CD8-positive, alpha-beta memory T cell (primary cell): ENCODE results near the gene LPAR5. TPM values are rescaled to one million over a fixed set of nuclear protein-coding genes. Genes with fewer than 3 reads are reported as not detected.

Experiments
- CTCF ChIA-PET: fragments of 350-600 bp; sonication (Branson Sonifier 250); formaldehyde crosslinking; loops from one replicate; lab custom pipeline; 2021; ENCODE audit warnings: antibody characterized with exemption; lab: Charles Lee
- POLR2A ChIA-PET: fragments of 350-600 bp; sonication (Branson Sonifier 250); formaldehyde crosslinking; loops from one replicate; lab custom pipeline; 2021; ENCODE audit warnings: antibody characterized with exemption; lab: Charles Lee
- DNase-seq, 5 donors: peaks; one replicate each; pipeline versions ENCODE4 v3.0.0 to v3.0.0-alpha.2; 2020 to 2022; ENCODE audit warnings: mixed read lengths in 1 of 5
- H3K27ac ChIP-seq: one replicate; pipeline ENCODE4 v1.7.0; 2013; ENCODE audit warnings: low read depth, mild to moderate bottlenecking, low read length, moderate library complexity
- H3K27me3 ChIP-seq: 2 replicates; pipeline ENCODE4 v1.7.0; 2013; ENCODE audit warnings: low read length, mild to moderate bottlenecking; ENCODE audit not compliant: insufficient read depth, poor library complexity, severe bottlenecking
- H3K36me3 ChIP-seq: 2 replicates; pipeline ENCODE4 v1.7.0; 2013; ENCODE audit warnings: mild to moderate bottlenecking, low read length, moderate library complexity; ENCODE audit not compliant: insufficient read depth
- H3K4me1 ChIP-seq: 2 replicates; pipeline ENCODE4 v1.7.0; 2013; ENCODE audit warnings: mild to moderate bottlenecking, low read length, moderate library complexity; ENCODE audit not compliant: insufficient read depth
- H3K4me3 ChIP-seq: 2 replicates; pipeline ENCODE4 v1.7.0; 2013; ENCODE audit warnings: mild to moderate bottlenecking, low read length
- H3K9me3 ChIP-seq: 2 replicates; pipeline ENCODE4 v1.7.0; 2013; ENCODE audit warnings: mild to moderate bottlenecking, low read length
- H3K27ac Mint-ChIP-seq, 8 donors: one replicate each; pipeline ENCODE4 v1.8.0; 2020 to 2021; ENCODE audit warnings: mixed read lengths in 8 of 8, mild to moderate bottlenecking in 6 of 8, inconsistent platforms in 3 of 8, moderate library complexity in 3 of 8
- H3K27me3 Mint-ChIP-seq, 2 donors: one replicate each; pipeline ENCODE4 v1.8.0; 2020 to 2021; ENCODE audit warnings: mixed read lengths in 2 of 2, mild to moderate bottlenecking in 1 of 2, moderate library complexity in 1 of 2
- H3K36me3 Mint-ChIP-seq, 3 donors: one replicate each; pipeline ENCODE4 v1.8.0; 2020 to 2021; ENCODE audit warnings: mixed read lengths in 3 of 3, inconsistent platforms in 1 of 3, mild to moderate bottlenecking in 1 of 3
- H3K4me1 Mint-ChIP-seq, 3 donors: one replicate each; pipeline ENCODE4 v1.8.0; 2020 to 2021; ENCODE audit warnings: mixed read lengths in 3 of 3, inconsistent platforms in 1 of 3, mild to moderate bottlenecking in 1 of 3
- H3K4me3 Mint-ChIP-seq, 7 donors: one replicate each; pipeline ENCODE4 v1.8.0; 2020 to 2021; ENCODE audit warnings: mixed read lengths in 7 of 7, mild to moderate bottlenecking in 6 of 7, moderate library complexity in 4 of 7, inconsistent platforms in 2 of 7
- H3K9me3 Mint-ChIP-seq, 5 donors: one replicate each; pipeline ENCODE4 v1.8.0; 2020 to 2022; ENCODE audit warnings: mixed read lengths in 5 of 5, mild to moderate bottlenecking in 3 of 5, moderate library complexity in 2 of 5, inconsistent platforms in 1 of 5
- polyA plus RNA-seq: library from polyadenylated mRNA; unstranded; fragments of 300-500 nt; fragmentation: Illumina TruSeq; gene quantifications from one replicate; pipeline ENCODE4 v1.2.3, GENCODE V29; 2021
- total RNA-seq, 2 experiments: library from RNA; stranded (reverse); gene quantifications; one replicate each; pipeline ENCODE4 v1.2.3, GENCODE V29; 2021

LPAR5 gene
- total and polyA plus RNA-seq, 3 experiments from 2014 or later: 10.6 to 26.5 (median 11.4) TPM

DNA sequence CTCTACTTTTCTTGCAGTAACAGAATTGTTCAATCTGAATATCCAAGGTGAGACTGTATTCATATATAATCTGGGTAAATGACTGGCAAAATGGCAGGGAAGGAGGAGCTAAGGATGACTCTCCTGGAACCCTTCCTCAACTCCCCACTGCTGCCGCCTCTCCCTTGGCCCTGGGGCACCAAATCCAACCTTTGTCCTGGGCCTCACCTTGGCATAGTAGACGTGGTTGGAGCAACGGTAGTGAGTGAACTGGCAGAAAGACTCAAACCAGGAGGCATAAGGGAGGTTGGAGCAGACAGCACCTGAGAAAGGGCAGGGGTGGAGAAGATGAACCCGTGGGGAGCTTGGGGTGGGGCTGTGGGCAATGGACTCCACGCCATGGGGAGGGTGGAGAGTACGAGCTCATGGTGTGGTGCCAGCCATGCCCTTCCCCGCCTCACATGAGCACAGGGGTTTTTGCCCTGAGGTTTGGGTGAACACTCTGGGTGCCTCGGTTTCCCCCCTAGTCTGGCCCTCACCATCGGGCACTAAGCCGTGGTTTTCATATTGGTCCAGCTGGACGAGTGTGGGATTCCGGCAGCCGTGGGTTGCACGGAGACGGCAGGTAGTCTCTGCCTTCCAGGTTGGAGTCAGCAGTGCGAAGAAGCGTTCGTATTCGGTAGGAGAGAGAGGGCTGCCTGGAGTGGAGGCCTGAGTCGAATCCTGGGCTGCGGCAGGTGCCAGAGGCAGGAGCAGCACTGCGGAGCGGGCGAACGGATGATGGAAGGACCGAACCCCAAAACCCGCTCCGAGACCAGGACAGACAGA lies 10.7 kb upstream of the LPAR5 start:
- H3K27me3 ChIP-seq: no peaks in the 10 kb centered on the region
- Mint-ChIP-seq H3K4me1 (peaks cover 9 to 12% (median 11%) of the 10 kb centered on the region in 3 donors), H3K9me3 (peaks cover 0 to 10% (median 5%) of the 10 kb centered on the region in 5 donors), H3K4me3 (peak overlapping the region in 3 of 7 donors; percentile 23 to 44 (median 37)), H3K36me3 (peaks cover 11 to 41% (median 20%) of the 10 kb centered on the region in 3 donors), H3K27ac (peak overlapping the region in 1 of 8 donors; percentile 37), H3K27me3 (no peaks in the 10 kb centered on the region)
- no peak overlapping the region for H3K27ac ChIP-seq
- H3K36me3 ChIP-seq: peaks cover 18% of the 10 kb centered on the region
- no peak overlapping the region for H3K4me3 ChIP-seq
- ChIA-PET POLR2A (no interaction called here), CTCF (no interaction called here)
- no peak for DNase-seq
- H3K4me1 ChIP-seq: no peaks in the 10 kb centered on the region
- no peaks in the 10 kb centered on the region for H3K9me3 ChIP-seq

DNA sequence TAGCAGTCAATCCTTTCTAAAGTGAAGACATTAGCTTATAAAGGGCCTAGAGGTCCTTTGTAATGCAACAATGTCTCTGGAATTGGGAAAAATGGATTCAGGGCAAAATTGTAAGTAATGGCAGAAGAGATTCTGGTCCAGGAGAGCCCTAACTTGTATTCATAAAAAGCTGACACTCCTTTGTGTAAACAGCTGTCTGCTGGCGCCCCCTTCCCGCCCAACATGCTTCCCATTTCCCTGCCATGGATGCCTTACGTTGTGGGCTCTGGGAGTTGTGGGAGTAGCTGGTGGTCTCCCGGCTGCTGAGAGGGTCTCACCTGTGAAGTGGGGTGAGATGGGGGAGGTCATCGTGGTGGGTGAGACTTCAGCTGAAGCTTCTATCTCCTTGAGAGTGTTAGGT lies 9.1 kb upstream of the LPAR5 start:
- no peaks in the 10 kb centered on the region for H3K27me3 ChIP-seq
- Mint-ChIP-seq H3K27ac (peak overlapping the region in 1 of 8 donors; percentile 17), H3K36me3 (peaks cover 7 to 26% (median 20%) of the 10 kb centered on the region in 3 donors), H3K9me3 (peaks cover 0 to 10% (median 5%) of the 10 kb centered on the region in 5 donors), H3K4me1 (peaks cover 9 to 12% (median 9%) of the 10 kb centered on the region in 3 donors), H3K4me3 (peak overlapping the region in 1 of 7 donors; percentile 11), H3K27me3 (no peaks in the 10 kb centered on the region)
- no peak overlapping the region for H3K4me3 ChIP-seq
- POLR2A ChIA-PET: no interaction called here
- CTCF ChIA-PET: interaction anchor here (0.9 to 1.4 kb wide), 2 partner anchors 9 to 16 kb away, joined by 3 to 4 read pairs; partner anchors contain the start of gene LPAR5
- no peak for DNase-seq
- H3K4me1 ChIP-seq: no peaks in the 10 kb centered on the region
- H3K36me3 ChIP-seq: peaks cover 6% of the 10 kb centered on the region
- H3K27ac ChIP-seq: no peak overlapping the region
- no peaks in the 10 kb centered on the region for H3K9me3 ChIP-seq

DNA sequence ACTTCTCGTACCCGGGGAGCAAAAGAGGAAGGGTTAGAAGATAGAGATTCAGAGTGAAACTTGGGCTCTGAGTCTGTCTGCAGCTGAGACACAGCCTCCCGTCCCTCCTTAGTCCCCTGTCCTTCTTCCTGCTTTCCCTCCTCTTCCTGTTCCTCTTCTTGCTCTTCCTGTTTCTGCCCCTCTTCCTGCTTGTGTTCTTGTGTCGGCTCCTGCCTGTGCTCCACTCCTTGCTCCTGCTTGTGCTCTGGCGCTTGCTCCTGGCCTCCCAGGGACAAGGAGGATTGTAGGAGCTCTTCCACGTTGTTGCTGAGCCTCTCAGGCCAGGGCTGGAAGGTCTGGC lies 8.5 kb upstream of the LPAR5 start:
- Histone ChIP-seq H3K9me3 (no peaks in the 10 kb centered on the region), H3K27ac (no peak overlapping the region), H3K4me1 (no peaks in the 10 kb centered on the region), H3K36me3 (peaks cover 6% of the 10 kb centered on the region), H3K4me3 (no peak overlapping the region), H3K27me3 (no peaks in the 10 kb centered on the region)
- no peak overlapping the region for H3K4me3 Mint-ChIP-seq
- no peak for DNase-seq
- no peak overlapping the region for H3K27ac Mint-ChIP-seq
- H3K27me3 Mint-ChIP-seq: no peaks in the 10 kb centered on the region
- CTCF ChIA-PET: interaction anchor here (0.9 to 1.4 kb wide), 2 partner anchors 9 to 15 kb away, joined by 3 to 4 read pairs; partner anchors contain the start of gene LPAR5
- peaks cover 9 to 12% (median 9%) of the 10 kb centered on the region in 3 donors for H3K4me1 Mint-ChIP-seq
- H3K9me3 Mint-ChIP-seq: peaks cover 0 to 10% (median 5%) of the 10 kb centered on the region in 5 donors
- peaks cover 7 to 23% (median 20%) of the 10 kb centered on the region in 3 donors for H3K36me3 Mint-ChIP-seq
- POLR2A ChIA-PET: interaction anchor here (0.8 kb wide), 1 partner anchor 9 kb away, joined by 3 read pairs; the partner anchor contains the start of gene LPAR5

GRCh38 chr12:6643569-6644256 lies 8.0 kb upstream of the LPAR5 start:
- H3K36me3 ChIP-seq: peaks cover 6% of the 10 kb centered on the region
- Mint-ChIP-seq H3K36me3 (peaks cover 7 to 23% (median 20%) of the 10 kb centered on the region in 3 donors), H3K27ac (no peak overlapping the region), H3K9me3 (peaks cover 0 to 10% (median 5%) of the 10 kb centered on the region in 5 donors), H3K4me3 (no peak overlapping the region), H3K4me1 (peaks cover 9 to 12% (median 9%) of the 10 kb centered on the region in 3 donors), H3K27me3 (no peaks in the 10 kb centered on the region)
- CTCF ChIA-PET: interaction anchor here (1.1 to 1.4 kb wide), 2 partner anchors 8 to 301 kb away, joined by 3 to 4 read pairs; partner anchors contain the start of gene LPAR5
- no peak overlapping the region for H3K27ac ChIP-seq
- no peaks in the 10 kb centered on the region for H3K9me3 ChIP-seq
- DNase-seq: no peak
- POLR2A ChIA-PET: interaction anchor here (0.8 kb wide), 1 partner anchor 8 kb away, joined by 3 read pairs; the partner anchor contains the start of gene LPAR5
- H3K4me1 ChIP-seq: no peaks in the 10 kb centered on the region
- no peaks in the 10 kb centered on the region for H3K27me3 ChIP-seq
- H3K4me3 ChIP-seq: no peak overlapping the region

DNA sequence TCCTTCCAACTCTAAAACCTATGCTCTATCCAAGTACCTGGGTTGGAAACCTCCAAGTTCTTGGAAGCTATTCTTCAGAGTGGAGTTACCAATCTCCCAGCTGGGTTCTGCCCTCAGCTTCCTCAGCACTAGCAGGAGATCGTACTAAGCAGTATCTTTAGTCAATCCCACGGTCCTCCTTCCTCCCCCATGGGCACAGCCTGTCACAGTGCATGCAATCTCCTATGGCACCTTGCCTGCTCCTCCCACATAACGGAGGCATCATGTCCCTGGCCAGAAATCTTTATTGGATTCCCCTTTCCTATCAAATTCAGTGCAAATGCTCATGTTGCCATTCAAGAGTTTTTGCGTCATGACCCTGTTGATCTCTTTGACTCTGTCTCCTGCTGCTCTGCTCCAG lies 5.4 kb upstream of the LPAR5 start:
- Mint-ChIP-seq H3K27ac (peak overlapping the region in 1 of 8 donors; percentile 70), H3K36me3 (peaks cover 6 to 20% (median 13%) of the 10 kb centered on the region in 3 donors), H3K4me3 (peak overlapping the region in 1 of 7 donors; percentile 1), H3K4me1 (peaks cover 6 to 7% (median 7%) of the 10 kb centered on the region in 3 donors), H3K9me3 (peaks cover 0 to 10% (median 5%) of the 10 kb centered on the region in 5 donors), H3K27me3 (no peaks in the 10 kb centered on the region)
- H3K4me3 ChIP-seq: no peak overlapping the region
- H3K27me3 ChIP-seq: no peaks in the 10 kb centered on the region
- H3K4me1 ChIP-seq: no peaks in the 10 kb centered on the region
- no peaks in the 10 kb centered on the region for H3K36me3 ChIP-seq
- POLR2A ChIA-PET: no interaction called here
- DNase-seq: no peak
- CTCF ChIA-PET: interaction anchor here (1.3 kb wide), 1 partner anchor 21 kb away, joined by 5 read pairs; no protein-coding TSS in a partner anchor
- H3K27ac ChIP-seq: no peak overlapping the region
- no peaks in the 10 kb centered on the region for H3K9me3 ChIP-seq

DNA sequence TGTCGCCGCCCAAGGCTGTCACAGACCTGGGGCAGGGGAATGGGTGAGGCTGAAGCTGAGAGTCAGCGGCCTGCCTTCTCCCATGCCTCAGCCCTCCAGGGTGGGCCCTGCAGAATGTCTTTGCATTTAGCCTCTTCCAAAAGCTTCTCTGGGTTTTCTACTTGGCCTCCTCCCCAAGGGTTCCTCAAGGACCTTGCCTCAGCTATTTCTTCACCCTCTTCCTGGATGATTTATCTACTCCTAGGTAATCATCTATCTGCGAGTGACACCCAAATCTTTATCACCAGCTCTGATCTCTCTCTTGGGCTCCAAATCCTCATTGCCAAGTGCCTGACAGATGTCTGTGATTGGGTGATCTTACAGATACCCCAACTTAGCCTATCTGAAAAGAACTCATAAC lies 4.7 kb upstream of the LPAR5 start:
- H3K4me1 ChIP-seq: peaks cover under 1% of the 10 kb centered on the region
- H3K27ac ChIP-seq: no peak overlapping the region
- no peaks in the 10 kb centered on the region for H3K36me3 ChIP-seq
- no peak overlapping the region for H3K4me3 Mint-ChIP-seq
- H3K4me3 ChIP-seq: no peak overlapping the region
- POLR2A ChIA-PET: no interaction called here
- peaks cover 11 to 14% (median 13%) of the 10 kb centered on the region in 3 donors for H3K4me1 Mint-ChIP-seq
- peak overlapping the region in 1 of 8 donors; percentile 89 for H3K27ac Mint-ChIP-seq
- H3K9me3 ChIP-seq: no peaks in the 10 kb centered on the region
- CTCF ChIA-PET: interaction anchor here (1.3 kb wide), 1 partner anchor 21 kb away, joined by 5 read pairs; no protein-coding TSS in a partner anchor
- DNase-seq: no peak
- no peaks in the 10 kb centered on the region for H3K27me3 Mint-ChIP-seq
- H3K36me3 Mint-ChIP-seq: peaks cover 6 to 20% (median 13%) of the 10 kb centered on the region in 3 donors
- H3K9me3 Mint-ChIP-seq: peaks cover 0 to 10% (median 5%) of the 10 kb centered on the region in 5 donors
- H3K27me3 ChIP-seq: no peaks in the 10 kb centered on the region

DNA sequence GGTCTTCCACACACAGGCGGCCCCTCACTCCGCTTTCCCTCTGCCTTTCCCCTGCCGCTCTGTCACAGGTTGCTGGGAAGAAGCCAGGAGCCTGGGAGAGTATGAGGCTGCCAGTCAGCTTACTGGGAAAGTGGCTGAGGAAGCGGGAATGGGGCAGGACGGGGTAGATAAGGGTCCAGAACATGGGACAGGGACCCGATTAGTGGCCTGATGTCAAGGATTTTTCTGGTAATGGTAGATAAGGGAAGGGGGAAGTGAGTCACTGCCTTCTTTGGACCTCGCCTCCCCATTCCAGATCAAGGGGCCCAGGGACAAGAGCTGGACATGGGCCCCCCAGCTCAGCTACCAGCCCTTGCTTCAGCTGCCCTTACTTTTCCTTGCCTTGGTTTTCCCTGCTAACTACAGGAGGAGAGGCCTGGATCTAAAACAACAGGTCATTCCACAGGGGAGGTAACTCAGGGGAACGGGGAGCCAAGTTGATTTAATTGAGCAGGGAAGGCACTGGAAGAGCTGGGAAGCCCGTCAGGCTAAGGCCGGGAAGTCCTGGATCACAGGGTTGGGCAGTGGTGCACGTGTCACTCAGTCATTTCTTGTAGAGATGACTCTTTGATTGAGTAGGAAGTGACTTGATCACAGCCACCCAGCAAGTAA lies 3.5 kb upstream of the LPAR5 start:
- H3K27ac ChIP-seq: peak overlapping the region; percentile 54
- Mint-ChIP-seq H3K27me3 (no peaks in the 10 kb centered on the region), H3K9me3 (peaks cover 0 to 5% (median 2%) of the 10 kb centered on the region in 5 donors), H3K36me3 (peaks cover 4 to 11% (median 10%) of the 10 kb centered on the region in 3 donors), H3K4me3 (no peak overlapping the region), H3K27ac (no peak overlapping the region), H3K4me1 (peaks cover 21 to 26% (median 23%) of the 10 kb centered on the region in 3 donors)
- no peak for DNase-seq
- no peaks in the 10 kb centered on the region for H3K9me3 ChIP-seq
- ChIA-PET CTCF (no interaction called here), POLR2A (no interaction called here)
- no peak overlapping the region for H3K4me3 ChIP-seq
- no peaks in the 10 kb centered on the region for H3K36me3 ChIP-seq
- no peaks in the 10 kb centered on the region for H3K27me3 ChIP-seq
- H3K4me1 ChIP-seq: peaks cover 8% of the 10 kb centered on the region
